GM12878 (cell line): ENCODE measurements around the gene GTF2A1.

Experiments used
- CHD2 ChIP-seq: IDR thresholded peaks from 2 replicates; pipeline ENCODE4 v1.6.1; 2011; ENCODE audit warnings: low read depth, low read length, improper control_type of control experiment, borderline replicate concordance
- CREB1 ChIP-seq: IDR thresholded peaks from 2 replicates; pipeline ENCODE4 v1.6.1; 2012; ENCODE audit warnings: low read depth, mild to moderate bottlenecking, inconsistent platforms
- CTCF ChIP-seq, 3 experiments: IDR thresholded peaks in 2 of 3; conservative IDR thresholded peaks in 1 of 3; 2 replicates each; pipeline ENCODE4 v1.5.1; 2011; ENCODE audit warnings: low read depth in 3 of 3, low read length in 3 of 3, mild to moderate bottlenecking in 3 of 3, control low read depth in 2 of 3, moderate library complexity in 2 of 3, inconsistent platforms in 1 of 3, mixed read lengths in 1 of 3; ENCODE audit not compliant: control insufficient read depth in 2 of 3, insufficient read depth in 1 of 3; ENCODE audit errors: extremely low read depth in 1 of 3
- EP300 ChIP-seq, 2 experiments: fragments of 150-350 bp in 1 of 2; IDR thresholded peaks; 2 replicates each; pipeline ENCODE4 v1.6.1; 2011 to 2012; ENCODE audit warnings: low read depth in 2 of 2, low read length in 2 of 2, borderline replicate concordance in 1 of 2, improper control_type of control experiment in 1 of 2, inconsistent platforms in 1 of 2; ENCODE audit not compliant: control insufficient read depth in 1 of 2
- KAT2A ChIP-seq: conservative IDR thresholded peaks from 2 replicates; pipeline ENCODE4 v1.6.1; 2011; ENCODE audit warnings: low read depth, low read length; ENCODE audit not compliant: control insufficient read depth
- NFYB ChIP-seq: IDR thresholded peaks from 2 replicates; pipeline ENCODE4 v1.6.1; 2011; ENCODE audit warnings: low read depth, mild to moderate bottlenecking, low read length, improper control_type of control experiment, moderate library complexity; ENCODE audit not compliant: insufficient read depth
- SPI1 ChIP-seq: IDR thresholded peaks from 2 replicates; pipeline ENCODE4 v1.6.1; 2011; ENCODE audit warnings: low read depth, mild to moderate bottlenecking, low read length, moderate library complexity, borderline replicate concordance; ENCODE audit not compliant: insufficient read depth
- SREBF1 ChIP-seq: IDR thresholded peaks from 2 replicates; pipeline ENCODE4 v1.6.1; 2012; ENCODE audit warnings: mild to moderate bottlenecking, low read length

- TF ChIP-seq NFYB = no peak
- no peak for TF ChIP-seq CTCF (IDR thresholded peaks at IDR 0.05 in 2 of 3, conservative IDR thresholded peaks at IDR 0.05 in 1 of 3; ENCODE audit: control insufficient read depth in 2 of 3, extremely low read depth in 1 of 3, insufficient read depth in 1 of 3, low read depth in 3 of 3, low read length in 3 of 3)
- TF ChIP-seq SREBF1 = no peak
- no peak for TF ChIP-seq CHD2
- TF ChIP-seq SPI1 = no peak
- TF ChIP-seq CREB1 = no peak
- no peak for TF ChIP-seq KAT2A
- no peak for TF ChIP-seq EP300 (IDR thresholded peaks at IDR 0.05; ENCODE audit: borderline replicate concordance in 1 of 2, control insufficient read depth in 1 of 2, low read depth in 2 of 2, low read length in 2 of 2)
These were observed 12.3 kb downstream of the GTF2A1 start for GRCh38 chr14:81208489-81208888.
